Dermis microvascular lymphatic vessel endothelial cell (primary cell): ENCODE data around the gene FAM167B. TPM values are rescaled to one million over a fixed set of nuclear protein-coding genes. Genes with fewer than 3 reads are reported as not detected.
A peak's percentile ranks its signal among the peaks of the same experiment; 100 is the strongest.

Experiments used
- DNase-seq, 2 donors: peaks; one replicate each; pipeline versions ENCODE4 v3.0.0 to v3.0.0-alpha.2; 2010; ENCODE audit warnings: low read depth in 2 of 2
- total RNA-seq: library from RNA; depleted of rRNA; stranded (reverse); fragments of >200 nt; gene quantifications from 2 replicates; pipeline ENCODE4 v1.2.1, GENCODE V29; 2014

The FAM167B gene
- total RNA-seq, 1 donor from 2014 or later = 0.64 TPM

- DNase-seq = peak in 1 of 2 donors; percentile 52
Observed at GRCh38 chr1:32223683-32224082, 23.3 kb upstream of the FAM167B start.

GRCh38 chr1:32224285-32224684, 22.7 kb upstream of the FAM167B start:
- no peak for DNase-seq

- DNase-seq = no peak
Observed at GRCh38 chr1:32228771-32229170, 18.3 kb upstream of the FAM167B start.

GRCh38 chr1:32231843-32232432, 15.1 kb upstream of the FAM167B start:
- no peak for DNase-seq

GRCh38 chr1:32232558-32233304, 14.3 kb upstream of the FAM167B start:
- DNase-seq = no peak

- DNase-seq = no peak
Observed at GRCh38 chr1:32234792-32235191, 12.2 kb upstream of the FAM167B start.

GRCh38 chr1:32239337-32239736, 7.7 kb upstream of the FAM167B start:
- no peak for DNase-seq

GRCh38 chr1:32239790-32240139, 7.3 kb upstream of the FAM167B start:
- no peak for DNase-seq

GRCh38 chr1:32240140-32240951, 6.7 kb upstream of the FAM167B start:
- peak in 1 of 2 donors; percentile 51 for DNase-seq

- peak in 1 of 2 donors; percentile 77 for DNase-seq
Observed at GRCh38 chr1:32241001-32241763, 5.8 kb upstream of the FAM167B start.

GRCh38 chr1:32242341-32242851, 4.6 kb upstream of the FAM167B start:
- DNase-seq = peak in 1 of 2 donors; percentile 25

GRCh38 chr1:32247452-32247851, 430 bp downstream of the FAM167B start:
- DNase-seq = no peak

GRCh38 chr1:32247983-32248889, 1.2 kb downstream of the FAM167B start:
- DNase-seq = peak; percentile 72 to 84

GRCh38 chr1:32249831-32250525, 3.0 kb downstream of the FAM167B start:
- peak; percentile 91 to 92 for DNase-seq

- no peak for DNase-seq
Observed at GRCh38 chr1:32250893-32251716, 4.1 kb downstream of the FAM167B start, which contains the start of gene LCK. Gene LCK, plus strand, starts transcription at chr1:32251265. Its CDS starts 23,065 bp downstream, at chr1:32274330.

- no peak for DNase-seq
Observed at GRCh38 chr1:32255072-32256071, 8.3 kb downstream of the FAM167B start.

- DNase-seq = no peak
Observed at GRCh38 chr1:32256473-32257226, 9.6 kb downstream of the FAM167B start.
